WTC11 (cell line): ENCODE results near the gene PAM. TPM values are rescaled to one million over a fixed set of nuclear protein-coding genes. Genes with fewer than 3 reads are reported as not detected.

ENCODE experiments used
- ATAC-seq: fragments of 200-7000 bp; cut with Tn5 transposase; 2 replicates; pipeline ENCODE4 v1.10.0; 2021; ENCODE audit warnings: mild to moderate bottlenecking, moderate library complexity
- CTCF ChIA-PET: fragments of 300-600 bp; sonication (Branson Sonifier 250); formaldehyde crosslinking; loops from one replicate; lab custom pipeline; 2021; ENCODE audit warnings: antibody characterized with exemption; lab: Charles Lee
- POLR2A ChIA-PET: fragments of 350-600 bp; sonication (Branson Sonifier 250); formaldehyde crosslinking; loops from one replicate; lab custom pipeline; 2021; ENCODE audit warnings: antibody characterized with exemption; lab: Charles Lee
- DNase-seq: peaks from one replicate; pipeline ENCODE4 v3.0.0; 2021; ENCODE audit warnings: low spot score
- H3K27ac Mint-ChIP-seq: 2 replicates; pipeline ENCODE4 v1.8.0; 2021; ENCODE audit warnings: mixed read lengths
- H3K27me3 Mint-ChIP-seq: 2 replicates; pipeline ENCODE4 v1.8.0; 2021; ENCODE audit warnings: low read depth, mild to moderate bottlenecking, moderate library complexity, mixed read lengths
- H3K36me3 Mint-ChIP-seq: 2 replicates; pipeline ENCODE4 v1.8.0; 2021; ENCODE audit warnings: mixed read lengths
- H3K4me1 Mint-ChIP-seq: 2 replicates; pipeline ENCODE4 v1.8.0; 2022; ENCODE audit warnings: mixed read lengths
- H3K4me3 Mint-ChIP-seq: 2 replicates; pipeline ENCODE4 v1.8.0; 2021; ENCODE audit warnings: mild to moderate bottlenecking, moderate library complexity, mixed read lengths
- H3K9me3 Mint-ChIP-seq: 2 replicates; pipeline ENCODE4 v1.8.0; 2021; ENCODE audit warnings: mixed read lengths
- ATF1 ChIP-seq: sonication (generic); formaldehyde crosslinking; IDR thresholded peaks from 2 replicates; pipeline ENCODE4 v1.8.1; 2023; ENCODE audit warnings: mild to moderate bottlenecking, moderate library complexity, missing genetic modification reagents
- ATF6 ChIP-seq: sonication (generic); formaldehyde crosslinking; IDR thresholded peaks from 2 replicates; pipeline ENCODE4 v1.8.1; 2023; ENCODE audit warnings: mild to moderate bottlenecking, missing genetic modification reagents
- CREB1 ChIP-seq: sonication (generic); formaldehyde crosslinking; IDR thresholded peaks from 2 replicates; pipeline ENCODE4 v1.8.0; 2023; ENCODE audit warnings: mild to moderate bottlenecking, missing genetic modification reagents
- E2F1 ChIP-seq: sonication (generic); formaldehyde crosslinking; IDR thresholded peaks from 2 replicates; pipeline ENCODE4 v1.8.0; 2022; ENCODE audit warnings: mild to moderate bottlenecking, missing genetic modification reagents
- IRF1 ChIP-seq: sonication (generic); formaldehyde crosslinking; IDR thresholded peaks from 2 replicates; pipeline ENCODE4 v1.8.0; 2023; ENCODE audit warnings: missing genetic modification reagents
- IRF2 ChIP-seq: sonication (generic); formaldehyde crosslinking; IDR thresholded peaks from 2 replicates; pipeline ENCODE4 v1.8.0; 2022; ENCODE audit warnings: low read depth, missing genetic modification reagents, borderline replicate concordance
- MAX ChIP-seq: sonication (generic); formaldehyde crosslinking; IDR thresholded peaks from 2 replicates; pipeline ENCODE4 v1.8.0; 2022; ENCODE audit warnings: mild to moderate bottlenecking, missing genetic modification reagents
- MLX ChIP-seq: sonication (generic); formaldehyde crosslinking; IDR thresholded peaks from 2 replicates; pipeline ENCODE4 v1.8.1; 2023; ENCODE audit warnings: mild to moderate bottlenecking, missing genetic modification reagents, moderate library complexity
- NFATC4 ChIP-seq: fragments of 250-450 bp; sonication (Bioruptor Pico); IDR thresholded peaks from 2 replicates; pipeline ENCODE4 v1.9.0; 2021; ENCODE audit warnings: mild to moderate bottlenecking
- NFE2L1 ChIP-seq: sonication (generic); formaldehyde crosslinking; IDR thresholded peaks from 2 replicates; pipeline ENCODE4 v1.8.1; 2023; ENCODE audit warnings: missing genetic modification reagents
- NR2C2 ChIP-seq: sonication (generic); formaldehyde crosslinking; IDR thresholded peaks from 2 replicates; pipeline ENCODE4 v1.8.0; 2022; ENCODE audit warnings: mild to moderate bottlenecking, missing genetic modification reagents
- NR3C1 ChIP-seq: sonication (generic); formaldehyde crosslinking; conservative IDR thresholded peaks from 2 replicates; pipeline ENCODE4 v1.8.1; 2023; ENCODE audit warnings: low read depth, mild to moderate bottlenecking, missing genetic modification reagents
- SOX15 ChIP-seq: fragments of 250-450 bp; sonication (Bioruptor Pico); IDR thresholded peaks from 2 replicates; pipeline ENCODE4 v1.9.0; 2021; ENCODE audit warnings: mild to moderate bottlenecking
- SP1 ChIP-seq: sonication (generic); formaldehyde crosslinking; conservative IDR thresholded peaks from 2 replicates; pipeline ENCODE4 v1.8.1; 2022; ENCODE audit warnings: missing genetic modification reagents
- TCF7 ChIP-seq: sonication (generic); formaldehyde crosslinking; IDR thresholded peaks from 2 replicates; pipeline ENCODE4 v1.8.0; 2022; ENCODE audit warnings: mild to moderate bottlenecking, low read depth, missing genetic modification reagents, moderate library complexity
- ZNF219 ChIP-seq: sonication (generic); formaldehyde crosslinking; IDR thresholded peaks from 2 replicates; pipeline ENCODE4 v1.8.0; 2023; ENCODE audit warnings: missing genetic modification reagents, mild to moderate bottlenecking, borderline replicate concordance
- total RNA-seq: library from RNA; stranded (reverse); gene quantifications from 3 replicates; pipeline ENCODE4 v1.2.3, GENCODE V29; 2021
- TF ChIP-seq, protein P1 (sequence below): sonication (generic); formaldehyde crosslinking; IDR thresholded peaks from 2 replicates; pipeline ENCODE4 v1.8.1; 2022; ENCODE audit warnings: low read depth, mild to moderate bottlenecking, moderate library complexity, missing genetic modification reagents, borderline replicate concordance
- TF ChIP-seq, protein P2 (sequence below): sonication (generic); formaldehyde crosslinking; IDR thresholded peaks from 2 replicates; pipeline ENCODE4 v1.8.1; 2022; ENCODE audit warnings: low read depth, missing genetic modification reagents, borderline replicate concordance
- TF ChIP-seq, protein P3 (sequence below): sonication (generic); formaldehyde crosslinking; IDR thresholded peaks from 2 replicates; pipeline ENCODE4 v1.8.1; 2023; ENCODE audit warnings: mild to moderate bottlenecking, missing genetic modification reagents
- TF ChIP-seq, protein P4 (sequence below): sonication (generic); formaldehyde crosslinking; IDR thresholded peaks from 2 replicates; pipeline ENCODE4 v1.8.1; 2023; ENCODE audit warnings: mild to moderate bottlenecking, missing genetic modification reagents, moderate library complexity

PAM gene
- total RNA-seq, 1 experiment from 2014 or later = 52.3 TPM

DNA sequence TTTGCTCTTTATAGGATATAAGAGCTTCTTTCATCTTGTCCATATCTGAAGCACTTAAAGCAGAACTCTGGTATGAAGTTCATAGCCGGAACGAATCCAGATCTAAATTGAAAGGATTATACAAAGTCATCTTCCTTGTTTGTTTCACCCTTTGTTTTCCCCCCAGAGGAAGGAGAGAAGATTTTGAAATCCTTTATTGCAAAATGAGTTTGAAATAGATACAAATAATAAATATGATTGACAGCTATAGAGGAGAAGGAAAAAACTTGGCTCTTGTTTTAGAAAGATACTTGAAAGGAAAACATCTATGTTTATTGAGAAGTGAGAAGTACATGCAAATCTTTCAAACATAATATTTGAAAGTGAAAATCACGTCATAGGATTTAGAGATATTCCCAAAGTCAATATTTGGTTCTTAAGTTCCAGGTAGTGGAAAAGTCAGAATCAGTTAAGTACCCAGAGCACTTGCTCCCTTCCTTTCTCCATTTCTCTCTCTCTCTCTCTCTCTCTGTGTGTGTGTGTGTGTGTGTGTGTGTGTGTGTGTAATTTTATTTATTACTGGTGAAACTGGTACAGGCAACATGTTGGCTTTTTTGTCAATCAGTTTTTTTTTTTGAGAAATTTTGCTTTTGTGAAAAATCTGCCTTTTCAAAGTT is 27.2 kb downstream of the PAM start:
- ATAC-seq (no peak), DNase-seq (no peak)
- TF ChIP-seq, protein P1, sequence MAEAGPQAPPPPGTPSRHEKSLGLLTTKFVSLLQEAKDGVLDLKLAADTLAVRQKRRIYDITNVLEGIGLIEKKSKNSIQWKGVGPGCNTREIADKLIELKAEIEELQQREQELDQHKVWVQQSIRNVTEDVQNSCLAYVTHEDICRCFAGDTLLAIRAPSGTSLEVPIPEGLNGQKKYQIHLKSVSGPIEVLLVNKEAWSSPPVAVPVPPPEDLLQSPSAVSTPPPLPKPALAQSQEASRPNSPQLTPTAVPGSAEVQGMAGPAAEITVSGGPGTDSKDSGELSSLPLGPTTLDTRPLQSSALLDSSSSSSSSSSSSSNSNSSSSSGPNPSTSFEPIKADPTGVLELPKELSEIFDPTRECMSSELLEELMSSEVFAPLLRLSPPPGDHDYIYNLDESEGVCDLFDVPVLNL (CRISPR knock-in tag) = no peak
- TF ChIP-seq ATF6 (CRISPR knock-in tag) (no peak), SP1 (CRISPR knock-in tag) (no peak), IRF2 (CRISPR knock-in tag) (no peak), MLX (CRISPR knock-in tag) (no peak), SOX15 (CRISPR knock-in tag) (no peak), ATF1 (CRISPR knock-in tag) (no peak), ZNF219 (CRISPR knock-in tag) (no peak), NFATC4 (no peak), E2F1 (CRISPR knock-in tag) (no peak), TCF7 (no peak)
- TF ChIP-seq, protein P2, sequence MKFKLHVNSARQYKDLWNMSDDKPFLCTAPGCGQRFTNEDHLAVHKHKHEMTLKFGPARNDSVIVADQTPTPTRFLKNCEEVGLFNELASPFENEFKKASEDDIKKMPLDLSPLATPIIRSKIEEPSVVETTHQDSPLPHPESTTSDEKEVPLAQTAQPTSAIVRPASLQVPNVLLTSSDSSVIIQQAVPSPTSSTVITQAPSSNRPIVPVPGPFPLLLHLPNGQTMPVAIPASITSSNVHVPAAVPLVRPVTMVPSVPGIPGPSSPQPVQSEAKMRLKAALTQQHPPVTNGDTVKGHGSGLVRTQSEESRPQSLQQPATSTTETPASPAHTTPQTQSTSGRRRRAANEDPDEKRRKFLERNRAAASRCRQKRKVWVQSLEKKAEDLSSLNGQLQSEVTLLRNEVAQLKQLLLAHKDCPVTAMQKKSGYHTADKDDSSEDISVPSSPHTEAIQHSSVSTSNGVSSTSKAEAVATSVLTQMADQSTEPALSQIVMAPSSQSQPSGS = no peak
- TF ChIP-seq, protein P3, sequence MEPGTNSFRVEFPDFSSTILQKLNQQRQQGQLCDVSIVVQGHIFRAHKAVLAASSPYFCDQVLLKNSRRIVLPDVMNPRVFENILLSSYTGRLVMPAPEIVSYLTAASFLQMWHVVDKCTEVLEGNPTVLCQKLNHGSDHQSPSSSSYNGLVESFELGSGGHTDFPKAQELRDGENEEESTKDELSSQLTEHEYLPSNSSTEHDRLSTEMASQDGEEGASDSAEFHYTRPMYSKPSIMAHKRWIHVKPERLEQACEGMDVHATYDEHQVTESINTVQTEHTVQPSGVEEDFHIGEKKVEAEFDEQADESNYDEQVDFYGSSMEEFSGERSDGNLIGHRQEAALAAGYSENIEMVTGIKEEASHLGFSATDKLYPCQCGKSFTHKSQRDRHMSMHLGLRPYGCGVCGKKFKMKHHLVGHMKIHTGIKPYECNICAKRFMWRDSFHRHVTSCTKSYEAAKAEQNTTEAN = no peak

DNA sequence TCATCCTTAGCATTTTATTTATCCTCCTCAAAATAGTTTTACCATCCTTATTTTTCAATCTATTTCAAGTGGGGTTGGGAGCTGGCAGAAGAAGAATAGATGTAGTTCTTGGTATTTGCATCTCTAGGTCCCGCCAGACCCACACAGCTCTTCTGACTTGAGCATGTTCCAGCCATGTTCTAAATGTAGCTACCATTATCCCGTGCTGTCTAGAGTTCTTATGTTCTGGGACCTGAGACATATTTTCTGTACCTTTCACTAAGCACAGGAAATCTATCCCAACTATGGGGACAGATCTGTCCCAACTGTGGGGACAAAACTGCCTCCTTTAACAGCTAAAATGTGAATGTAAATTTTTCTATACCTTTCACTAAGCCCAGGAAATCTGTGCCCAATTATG is 32.0 kb downstream of the PAM start:
- H3K27me3 Mint-ChIP-seq = no peaks in the 10 kb centered on the region
- peaks cover 12% of the 10 kb centered on the region for H3K4me1 Mint-ChIP-seq

More for the DNA sequence above, 27.2 kb downstream of the PAM start:
- H3K27ac Mint-ChIP-seq = no peak overlapping the region
- ChIA-PET POLR2A (no interaction called here), CTCF (interaction anchor here (1.0 kb wide), 1 partner anchor 101 kb away, joined by 3 read pairs; no protein-coding TSS in a partner anchor)
- H3K9me3 Mint-ChIP-seq = peaks cover 20% of the 10 kb centered on the region
- H3K4me3 Mint-ChIP-seq = no peak overlapping the region
- H3K4me1 Mint-ChIP-seq = peaks cover 13% of the 10 kb centered on the region; the same call in 1 of the 2 replicates
- no peaks in the 10 kb centered on the region for H3K27me3 Mint-ChIP-seq
- H3K36me3 Mint-ChIP-seq = peaks cover 9% of the 10 kb centered on the region

More for the DNA sequence above, 32.0 kb downstream of the PAM start:
- Mint-ChIP-seq H3K4me3 (no peak overlapping the region), H3K9me3 (peaks cover 20% of the 10 kb centered on the region), H3K27ac (no peak overlapping the region), H3K36me3 (peaks cover 9% of the 10 kb centered on the region)
- DNase-seq (no peak), ATAC-seq (no peak)
- TF ChIP-seq NR3C1 (CRISPR knock-in tag) = no peak
- TF ChIP-seq, protein P4, sequence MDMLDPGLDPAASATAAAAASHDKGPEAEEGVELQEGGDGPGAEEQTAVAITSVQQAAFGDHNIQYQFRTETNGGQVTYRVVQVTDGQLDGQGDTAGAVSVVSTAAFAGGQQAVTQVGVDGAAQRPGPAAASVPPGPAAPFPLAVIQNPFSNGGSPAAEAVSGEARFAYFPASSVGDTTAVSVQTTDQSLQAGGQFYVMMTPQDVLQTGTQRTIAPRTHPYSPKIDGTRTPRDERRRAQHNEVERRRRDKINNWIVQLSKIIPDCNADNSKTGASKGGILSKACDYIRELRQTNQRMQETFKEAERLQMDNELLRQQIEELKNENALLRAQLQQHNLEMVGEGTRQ (CRISPR knock-in tag) = no peak
- no peak for TF ChIP-seq MAX (CRISPR knock-in tag)
- TF ChIP-seq NFE2L1 (CRISPR knock-in tag) = no peak
- no peak for TF ChIP-seq NR2C2 (CRISPR knock-in tag)
- TF ChIP-seq CREB1 (CRISPR knock-in tag) = no peak
- TF ChIP-seq ATF6 (CRISPR knock-in tag) = no peak
- no peak for TF ChIP-seq ZNF219 (CRISPR knock-in tag)
- no peak for TF ChIP-seq IRF1 (CRISPR knock-in tag)
- ChIA-PET CTCF (no interaction called here), POLR2A (no interaction called here)
